ENCODE measurements around the gene SUPV3L1. TPM values are rescaled to one million over a fixed set of nuclear protein-coding genes. Genes with fewer than 3 reads are reported as not detected.

Gene SUPV3L1
- total RNA-seq, 1 experiment from 2014 or later, result 57.3 TPM

DNA sequence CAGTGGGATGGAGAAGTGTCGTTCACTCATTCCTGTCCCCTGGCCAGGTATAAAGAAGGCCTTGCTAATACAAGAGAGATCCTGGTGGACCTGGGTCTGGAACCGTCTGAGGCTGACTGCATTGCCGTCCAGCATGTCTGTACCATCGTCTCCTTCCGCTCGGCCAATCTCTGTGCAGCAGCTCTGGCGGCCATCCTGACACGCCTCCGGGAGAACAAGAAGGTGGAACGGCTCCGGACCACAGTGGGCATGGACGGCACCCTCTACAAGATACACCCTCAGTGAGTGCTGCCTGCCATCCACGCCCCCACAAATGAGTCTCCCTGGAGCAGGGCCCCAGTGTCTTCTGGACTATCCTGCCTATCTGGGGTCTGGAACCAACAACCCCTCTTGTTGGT lies 67.3 kb downstream of the SUPV3L1 start:
- Histone ChIP-seq H2BK15ac (ENCODE audit: low read depth, low read length) (no peak overlapping the region), H2BK5ac (ENCODE audit: insufficient read length, low read length) (no peak overlapping the region), H3T11ph (ENCODE audit: low read length) (no peak overlapping the region), H4K8ac (replicated peaks; ENCODE audit: insufficient read length, low read depth, low read length) (no peak overlapping the region), H2BK120ac (ENCODE audit: low read depth, low read length, poor library complexity, severe bottlenecking) (no peak overlapping the region), H2BK12ac (ENCODE audit: insufficient read length, low read depth, low read length) (no peak overlapping the region), H3K4me2 (ENCODE audit: insufficient read depth, insufficient read length, low read length) (no peak overlapping the region), H3K79me1 (ENCODE audit: insufficient read depth, low read depth, low read length, poor library complexity, severe bottlenecking) (no peaks in the 10 kb centered on the region), H3K79me2 (ENCODE audit: insufficient read depth, low read length) (no peaks in the 10 kb centered on the region), H3K9me3 (ENCODE audit: control insufficient read depth, low read depth, low read length) (no peaks in the 10 kb centered on the region), H3K14ac (ENCODE audit: insufficient read depth, low read length) (no peak overlapping the region), H4K20me1 (ENCODE audit: control insufficient read depth, insufficient read depth, insufficient read length) (no peaks in the 10 kb centered on the region), H3K27ac (ENCODE audit: insufficient read length, low read depth, low read length) (no peak overlapping the region), H3K27me3 (ENCODE audit: insufficient read depth, low read length) (no peaks in the 10 kb centered on the region), H3K56ac (ENCODE audit: insufficient read length, low read depth, low read length) (no peak overlapping the region), H3K4me1 (ENCODE audit: insufficient read depth, low read length) (no peaks in the 10 kb centered on the region), H4K91ac (ENCODE audit: insufficient read length, low read depth, low read length) (no peak overlapping the region), H2BK20ac (ENCODE audit: low read depth, low read length, poor library complexity, severe bottlenecking) (no peak overlapping the region), H3K9ac (ENCODE audit: extremely low read depth, insufficient read length, low read length) (no peak overlapping the region), H2AFZ (ENCODE audit: low read length) (no peak overlapping the region), H3K23ac (ENCODE audit: insufficient read length, low read depth, low read length) (no peak overlapping the region), H3K23me2 (ENCODE audit: insufficient read length, low read depth, low read length, poor library complexity, severe bottlenecking) (no peaks in the 10 kb centered on the region), H2AK5ac (ENCODE audit: insufficient read length, low read length) (no peak overlapping the region), H3K4ac (ENCODE audit: low read depth, low read length) (no peak overlapping the region), H4K5ac (ENCODE audit: insufficient read length, low read depth, low read length) (no peak overlapping the region), H3K18ac (ENCODE audit: insufficient read length, low read depth, low read length) (no peak overlapping the region)
- TF ChIP-seq, protein P1, sequence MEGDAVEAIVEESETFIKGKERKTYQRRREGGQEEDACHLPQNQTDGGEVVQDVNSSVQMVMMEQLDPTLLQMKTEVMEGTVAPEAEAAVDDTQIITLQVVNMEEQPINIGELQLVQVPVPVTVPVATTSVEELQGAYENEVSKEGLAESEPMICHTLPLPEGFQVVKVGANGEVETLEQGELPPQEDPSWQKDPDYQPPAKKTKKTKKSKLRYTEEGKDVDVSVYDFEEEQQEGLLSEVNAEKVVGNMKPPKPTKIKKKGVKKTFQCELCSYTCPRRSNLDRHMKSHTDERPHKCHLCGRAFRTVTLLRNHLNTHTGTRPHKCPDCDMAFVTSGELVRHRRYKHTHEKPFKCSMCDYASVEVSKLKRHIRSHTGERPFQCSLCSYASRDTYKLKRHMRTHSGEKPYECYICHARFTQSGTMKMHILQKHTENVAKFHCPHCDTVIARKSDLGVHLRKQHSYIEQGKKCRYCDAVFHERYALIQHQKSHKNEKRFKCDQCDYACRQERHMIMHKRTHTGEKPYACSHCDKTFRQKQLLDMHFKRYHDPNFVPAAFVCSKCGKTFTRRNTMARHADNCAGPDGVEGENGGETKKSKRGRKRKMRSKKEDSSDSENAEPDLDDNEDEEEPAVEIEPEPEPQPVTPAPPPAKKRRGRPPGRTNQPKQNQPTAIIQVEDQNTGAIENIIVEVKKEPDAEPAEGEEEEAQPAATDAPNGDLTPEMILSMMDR (conservative IDR thresholded peaks at IDR 0.05), result no peak
- H3K9me3 Mint-ChIP-seq, result peaks cover 0 to 2% of the 10 kb centered on the region in 2 experiments; a peak in 2 of 5 replicates
- no peak for DNase-seq
- no CpG with 5 or more reads among the region's 13 CpGs for WGBS (ENCODE audit: extremely low coverage, insufficient read length, low lambda C conversion rate)
- H3K36me3 Mint-ChIP-seq (ENCODE audit: insufficient read depth in 1 of 3, low read depth in 3 of 3), result no peaks in the 10 kb centered on the region
- H3K27ac Mint-ChIP-seq, result no peak overlapping the region; a peak in 1 of 7 replicates
- no peaks in the 10 kb centered on the region for H3K27me3 Mint-ChIP-seq (ENCODE audit: low read depth)
- H3K4me3 Mint-ChIP-seq, result no peak overlapping the region
- peaks cover 5 to 7% of the 10 kb centered on the region in 2 experiments; a peak in 2 of 4 replicates for H3K4me1 Mint-ChIP-seq

Measured in H9 (cell line).